Keratinocyte (primary cell): Measurements from ENCODE around the gene HLX. TPM values are rescaled to one million over a fixed set of nuclear protein-coding genes. Genes with fewer than 3 reads are reported as not detected.

Source experiments
- DNase-seq: peaks from one replicate; pipeline ENCODE4 v3.0.0-alpha.2; 2011; ENCODE audit warnings: low read depth, missing footprints, low spot score
- FAIRE-seq: peaks from 2 replicates; lab custom pipeline; 2011; peaks lifted over from hg19 to GRCh38; lab: Jason Lieb, UNC
- H2AFZ ChIP-seq: 2 replicates; pipeline ENCODE4 v1.6.0; 2012; ENCODE audit warnings: low read length, control low read depth, inconsistent platforms; ENCODE audit not compliant: control insufficient read depth
- H3K27ac ChIP-seq: 2 replicates; pipeline ENCODE4 v1.5.1; 2011; ENCODE audit warnings: low read length; ENCODE audit not compliant: control insufficient read depth, insufficient read depth
- H3K27me3 ChIP-seq: 3 replicates; pipeline ENCODE4 v1.6.0; 2011; ENCODE audit warnings: low read length; ENCODE audit not compliant: control insufficient read depth, insufficient read depth; ENCODE audit errors: extremely low read depth
- H3K36me3 ChIP-seq, 2 experiments: 2 replicates in 1 of 2; 3 replicates in 1 of 2; pipeline ENCODE4 v1.5.1; 2011; ENCODE audit warnings: low read length in 2 of 2, mild to moderate bottlenecking in 1 of 2; ENCODE audit not compliant: control insufficient read depth in 2 of 2, insufficient read depth in 2 of 2; ENCODE audit errors: extremely low read depth in 1 of 2
- H3K4me1 ChIP-seq: 3 replicates; pipeline ENCODE4 v1.5.1; 2011; ENCODE audit warnings: low read length; ENCODE audit not compliant: control insufficient read depth, insufficient read depth; ENCODE audit errors: extremely low read depth
- H3K4me2 ChIP-seq: 3 replicates; pipeline ENCODE4 v1.6.0; 2011; ENCODE audit warnings: low read depth, low read length; ENCODE audit not compliant: control insufficient read depth, insufficient read depth; ENCODE audit errors: extremely low read depth
- H3K4me3 ChIP-seq, 3 experiments: fragments of 200-600 bp in 1 of 3; sonication (generic) in 1 of 3; 2 replicates in 2 of 3; 3 replicates in 1 of 3; pipeline ENCODE4 v1.5.1; 2011 to 2016; ENCODE audit warnings: low read length in 3 of 3, mild to moderate bottlenecking in 3 of 3, control low read depth in 2 of 3, inconsistent platforms in 1 of 3, low read depth in 1 of 3, mixed read lengths in 1 of 3, mixed run types in 1 of 3, moderate library complexity in 1 of 3; ENCODE audit not compliant: control insufficient read depth in 2 of 3, insufficient read depth in 2 of 3; ENCODE audit errors: extremely low read depth in 1 of 3
- H3K79me2 ChIP-seq: 2 replicates; pipeline ENCODE4 v1.6.0; 2012; ENCODE audit warnings: low read length; ENCODE audit not compliant: control insufficient read depth, insufficient read depth
- H3K9ac ChIP-seq: 3 replicates; pipeline ENCODE4 v1.6.0; 2011; ENCODE audit warnings: low read length; ENCODE audit not compliant: control insufficient read depth, insufficient read depth; ENCODE audit errors: extremely low read depth
- H3K9me1 ChIP-seq: 3 replicates; pipeline ENCODE4 v1.6.0; 2011; ENCODE audit warnings: low read length; ENCODE audit not compliant: control insufficient read depth, insufficient read depth; ENCODE audit errors: extremely low read depth
- H3K9me3 ChIP-seq: 2 replicates; pipeline ENCODE4 v1.5.1; 2012; ENCODE audit warnings: low read depth, low read length; ENCODE audit not compliant: control insufficient read depth
- H4K20me1 ChIP-seq: 3 replicates; pipeline ENCODE4 v1.6.0; 2011; ENCODE audit warnings: low read length; ENCODE audit not compliant: control insufficient read depth, insufficient read depth; ENCODE audit errors: extremely low read depth
- CTCF ChIP-seq, 3 experiments: IDR thresholded peaks in 1 of 3; conservative IDR thresholded peaks in 1 of 3; optimal IDR thresholded peaks in 1 of 3; 2 replicates in 2 of 3; 3 replicates in 1 of 3; pipeline versions ENCODE3 to v1.5.1; 2011; ENCODE audit warnings: low read length in 3 of 3, mild to moderate bottlenecking in 3 of 3, moderate library complexity in 2 of 3, control low read depth in 1 of 3, inconsistent platforms in 1 of 3; ENCODE audit not compliant: insufficient read depth in 2 of 3; ENCODE audit errors: extremely low read depth in 1 of 3
- EZH2 ChIP-seq: IDR thresholded peaks from one replicate; pipeline ENCODE4 v1.6.1; 2012; ENCODE audit warnings: inconsistent platforms, mild to moderate bottlenecking, low read length, moderate library complexity
- dilution Hi-C: fragments of 300-500 bp; cut with MboI; formaldehyde crosslinking; loops from one replicate; pipeline ENCODE4 v1.7.0; 2020; ENCODE audit warnings: low sequenced_read_pairs; ENCODE audit not compliant: extremely low pct_ligation_motif_present
- polyA plus RNA-seq, 5 experiments: library from polyadenylated mRNA; depleted of rRNA in 3 of 5; stranded (reverse) in 3 of 5; stranded (forward) in 1 of 5; unstranded in 1 of 5; fragments of >200 nt; gene quantifications; 1 replicate in 1 of 5; 2 replicates in 3 of 5; 3 replicates in 1 of 5; pipeline versions ENCODE4 v1.2.1 to v1.2.3, GENCODE V29; 2011 to 2012; ENCODE audit warnings: missing spikeins in 2 of 5, low read depth in 1 of 5, low replicate concordance in 1 of 5

Gene HLX
- polyA plus RNA-seq, 1 donor (not counting 4 experiments of a cell fraction or from before 2014, with no cell fraction given): not detected

DNA sequence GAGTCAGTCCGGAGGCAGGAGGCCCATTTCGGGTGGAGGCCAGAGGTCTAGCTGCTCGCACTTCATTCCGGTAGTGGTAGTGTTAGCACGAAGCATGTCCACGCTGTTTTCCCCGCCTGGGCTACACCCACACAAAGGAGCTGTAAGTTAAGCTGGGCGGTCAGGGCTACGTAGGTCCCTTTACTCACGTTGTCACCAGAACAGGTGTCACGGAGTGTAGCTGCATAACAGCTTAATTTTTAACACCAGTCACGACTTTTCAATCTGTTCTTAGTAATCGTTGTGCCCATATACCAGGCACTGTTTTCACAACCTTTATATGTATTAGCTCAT is 15.6 kb downstream of the HLX start:
- dilution Hi-C loops: no loop called here
- H3K27me3 ChIP-seq: peaks cover 67% of the 10 kb centered on the region
- no peaks in the 10 kb centered on the region for H4K20me1 ChIP-seq
- no peak overlapping the region for H2AFZ ChIP-seq
- no peak overlapping the region for H3K9ac ChIP-seq
- TF ChIP-seq EZH2 (no peak), CTCF (optimal IDR thresholded peaks at IDR 0.05 in 1 of 3, IDR thresholded peaks at IDR 0.05 in 1 of 3, conservative IDR thresholded peaks at IDR 0.05 in 1 of 3; ENCODE audit: extremely low read depth in 1 of 3, insufficient read depth in 2 of 3, low read length in 3 of 3) (no peak)
- DNase-seq: no peak
- H3K4me2 ChIP-seq: no peak overlapping the region
- H3K4me1 ChIP-seq: peaks cover 4% of the 10 kb centered on the region
- H3K27ac ChIP-seq: no peak overlapping the region
- no peak for FAIRE-seq
- no peaks in the 10 kb centered on the region for H3K9me1 ChIP-seq
- H3K9me3 ChIP-seq: peaks cover 13% of the 10 kb centered on the region
- H3K4me3 ChIP-seq: no peak overlapping the region
- no peaks in the 10 kb centered on the region for H3K36me3 ChIP-seq
- H3K79me2 ChIP-seq: no peaks in the 10 kb centered on the region

- no peak overlapping the region for H3K4me2 ChIP-seq
- H3K4me3 ChIP-seq: no peak overlapping the region
- dilution Hi-C loops: no loop called here
- FAIRE-seq: no peak
- H3K27me3 ChIP-seq: peaks cover 61% of the 10 kb centered on the region
- H4K20me1 ChIP-seq: no peaks in the 10 kb centered on the region
- peaks cover 4% of the 10 kb centered on the region for H3K4me1 ChIP-seq
- no peaks in the 10 kb centered on the region for H3K9me1 ChIP-seq
- H3K79me2 ChIP-seq: no peaks in the 10 kb centered on the region
- H3K36me3 ChIP-seq: no peaks in the 10 kb centered on the region
- no peak for DNase-seq
- H2AFZ ChIP-seq: no peak overlapping the region
- H3K9ac ChIP-seq: no peak overlapping the region
- TF ChIP-seq CTCF (optimal IDR thresholded peaks at IDR 0.05 in 1 of 3, IDR thresholded peaks at IDR 0.05 in 1 of 3, conservative IDR thresholded peaks at IDR 0.05 in 1 of 3; ENCODE audit: extremely low read depth in 1 of 3, insufficient read depth in 2 of 3, low read length in 3 of 3) (no peak), EZH2 (peak; percentile 57)
- no peak overlapping the region for H3K27ac ChIP-seq
- H3K9me3 ChIP-seq: peaks cover 13% of the 10 kb centered on the region
Observed at GRCh38 chr1:220895412-220895946, 16.2 kb downstream of the HLX start.
